Left renal pelvis (tissue), 4 donors: ENCODE measurements around the gene MLXIP. TPM values are rescaled to one million over a fixed set of nuclear protein-coding genes. Genes with fewer than 3 reads are reported as not detected.

ENCODE experiments used
- DNase-seq, 4 donors: peaks; one replicate each; pipeline ENCODE4 v3.0.0-alpha.2; 2013; ENCODE audit warnings: low read depth in 4 of 4, low spot score in 3 of 4
- polyA plus RNA-seq, 4 donors: library from polyadenylated mRNA; unstranded; fragments of 120-200 nt; gene quantifications; one replicate each; pipeline ENCODE4 v1.2.1, GENCODE V29; 2013; ENCODE audit not compliant: insufficient read length in 4 of 4

MLXIP gene
- polyA plus RNA-seq, 4 donors: 29.1 to 46.8 (median 31.9) TPM

DNA sequence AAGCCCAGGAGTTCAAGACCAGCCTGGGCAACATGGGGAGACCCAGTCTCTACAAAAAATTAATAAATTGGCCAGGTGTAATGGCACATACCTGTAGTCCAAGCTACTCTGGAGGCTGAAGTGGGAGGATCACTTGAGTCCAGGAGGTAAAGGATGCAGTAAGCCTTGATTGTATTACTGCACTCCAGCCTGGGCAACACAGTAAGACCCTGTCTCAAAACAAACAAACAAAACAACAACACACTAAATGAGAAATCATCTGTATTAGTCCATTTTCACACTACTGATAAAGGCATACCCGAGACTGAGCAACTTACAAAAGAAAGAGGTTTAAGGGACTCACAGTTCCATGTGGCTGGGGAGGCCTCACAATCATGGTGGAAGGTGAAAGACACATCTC is 4.7 kb upstream of the MLXIP start:
- DNase-seq: no peak

DNA sequence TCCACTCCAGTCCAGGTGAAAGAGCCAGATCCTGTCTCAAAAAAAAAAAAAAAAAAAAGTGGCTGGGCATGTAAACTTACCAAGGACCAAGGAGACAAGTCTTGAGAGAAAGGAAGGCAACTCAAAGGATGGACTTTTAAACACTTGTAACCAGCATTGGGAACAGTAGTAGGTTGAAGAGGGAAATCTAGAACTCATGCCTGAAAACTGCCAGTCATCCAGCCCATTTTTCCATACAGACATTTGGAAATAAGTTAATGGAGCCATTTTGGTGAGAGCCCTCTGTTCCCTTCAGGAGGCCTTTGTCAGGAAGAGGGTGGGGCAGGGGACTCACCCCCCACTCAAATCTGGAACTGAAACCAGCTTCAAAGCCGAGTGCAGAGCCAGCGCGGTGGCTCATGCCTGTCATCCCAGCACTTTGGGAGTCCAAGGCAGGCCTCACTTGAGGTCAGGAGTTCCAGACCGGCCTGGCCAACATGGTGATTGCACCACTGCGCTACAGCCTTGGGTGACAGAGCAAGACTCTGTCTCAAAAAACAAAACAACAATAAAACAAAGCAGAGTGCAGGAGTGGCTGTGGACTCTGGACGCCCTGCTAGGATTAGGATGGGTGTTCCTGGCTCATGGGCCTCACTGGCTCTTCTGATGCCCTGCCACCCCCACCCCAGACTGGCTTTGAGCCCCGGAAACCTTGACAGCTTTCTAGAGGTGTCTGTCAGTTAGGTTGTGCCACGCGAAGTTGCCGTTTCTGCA is 1.6 kb upstream of the MLXIP start:
- no peak for DNase-seq

- DNase-seq: no peak
Observed at GRCh38 chr12:122079033-122079531, 526 bp downstream of the MLXIP start.

DNA sequence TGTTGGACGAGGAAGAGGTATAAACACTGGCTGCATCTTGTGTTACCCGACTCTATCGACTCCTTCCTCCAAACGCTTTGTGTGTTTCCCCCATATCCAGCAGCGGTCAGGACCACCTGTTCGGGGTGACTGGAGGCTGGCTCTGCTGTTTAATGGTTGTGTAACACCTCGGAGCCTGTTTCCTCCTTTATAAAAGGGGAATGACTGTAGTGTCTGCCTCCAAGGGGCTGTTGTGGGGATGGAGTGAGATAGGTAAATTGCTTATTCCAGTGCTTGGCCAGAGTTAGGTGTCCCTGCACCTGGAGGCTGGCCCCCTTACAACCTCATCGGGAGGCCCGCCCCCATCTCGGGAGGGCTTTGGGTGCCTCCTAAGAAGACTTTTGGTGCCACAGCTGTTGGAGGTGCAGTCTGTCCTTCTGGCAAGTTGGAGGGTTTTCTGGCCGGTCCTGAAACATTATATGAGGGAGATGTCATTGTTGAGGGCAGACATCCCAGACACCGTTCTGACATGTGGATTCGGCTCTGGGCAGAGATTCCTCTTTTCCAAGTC is 1.1 kb downstream of the MLXIP start:
- DNase-seq: no peak

DNA sequence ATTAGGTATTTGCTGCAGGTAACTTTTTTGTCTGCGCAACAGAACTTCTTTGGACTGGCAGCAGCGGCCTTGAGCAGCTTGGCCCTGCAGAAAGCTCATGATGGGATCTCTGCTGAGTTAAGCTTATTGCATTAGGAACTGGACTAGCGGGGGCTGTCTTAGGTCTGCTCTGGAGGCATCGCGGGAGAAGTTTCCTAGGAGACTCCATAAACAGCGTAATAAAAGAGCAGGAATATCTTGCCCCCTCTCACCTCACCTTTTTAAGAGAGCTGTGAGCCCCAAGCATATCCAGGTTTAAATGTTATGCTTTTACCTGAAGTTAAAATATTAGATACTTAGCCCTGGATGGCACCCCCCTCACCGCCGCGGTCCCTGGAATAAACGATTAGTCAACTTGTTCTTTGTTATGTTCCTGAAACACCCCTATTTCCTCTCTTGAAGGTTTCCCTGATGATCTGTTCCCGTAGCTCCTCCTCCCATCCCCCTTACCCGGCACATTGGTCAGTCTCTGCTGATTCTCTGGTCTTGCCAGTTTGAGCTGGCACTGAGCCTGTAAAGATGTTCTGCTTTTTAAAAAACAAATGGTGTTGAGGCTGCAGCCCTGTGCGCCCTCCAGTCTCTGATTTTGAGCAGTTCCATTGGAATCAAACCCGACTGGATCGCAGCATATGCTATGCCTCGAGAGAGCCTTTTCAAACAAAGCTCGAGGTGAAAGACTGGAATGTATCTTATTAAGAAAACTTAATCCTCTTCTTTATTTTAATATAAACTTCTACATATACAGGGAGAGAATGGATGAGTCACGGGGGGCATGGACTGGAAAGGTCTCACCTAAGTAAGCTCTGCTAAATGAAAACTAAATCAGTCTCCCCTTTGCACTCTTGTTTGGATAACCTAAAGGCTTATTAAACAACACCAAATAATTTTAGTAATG is 1.9 kb downstream of the MLXIP start:
- DNase-seq: no peak

DNA sequence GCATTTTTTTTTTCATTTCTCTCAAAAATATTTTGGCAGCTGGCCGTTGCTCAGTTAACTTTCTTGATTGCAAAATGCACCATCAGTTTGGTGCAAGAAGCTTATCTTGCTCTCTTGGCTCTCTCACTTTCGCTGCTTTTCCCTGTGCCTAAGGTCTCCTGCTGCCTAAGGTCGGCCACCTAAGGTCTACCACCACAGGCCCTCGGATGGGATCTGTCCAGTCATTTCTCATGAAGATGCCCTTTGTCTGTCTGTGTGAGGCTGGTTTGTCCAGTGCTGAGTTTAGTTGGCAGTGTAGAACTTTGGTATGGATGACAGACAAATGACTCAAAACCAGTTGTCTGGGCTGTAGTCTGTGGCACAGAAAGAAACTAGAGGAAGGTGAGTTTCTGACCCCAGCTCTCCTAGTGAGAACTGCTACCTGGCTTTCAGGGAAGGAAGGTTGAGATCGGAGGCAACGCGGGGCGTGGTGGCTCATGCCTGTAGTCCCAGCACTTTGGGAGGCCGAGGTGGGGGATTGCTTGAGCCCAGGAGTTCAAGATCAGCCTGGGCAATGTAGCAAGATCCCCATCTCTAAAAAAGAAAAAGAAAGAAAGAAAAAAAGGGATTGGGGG is 2.6 kb downstream of the MLXIP start:
- DNase-seq: no peak

DNA sequence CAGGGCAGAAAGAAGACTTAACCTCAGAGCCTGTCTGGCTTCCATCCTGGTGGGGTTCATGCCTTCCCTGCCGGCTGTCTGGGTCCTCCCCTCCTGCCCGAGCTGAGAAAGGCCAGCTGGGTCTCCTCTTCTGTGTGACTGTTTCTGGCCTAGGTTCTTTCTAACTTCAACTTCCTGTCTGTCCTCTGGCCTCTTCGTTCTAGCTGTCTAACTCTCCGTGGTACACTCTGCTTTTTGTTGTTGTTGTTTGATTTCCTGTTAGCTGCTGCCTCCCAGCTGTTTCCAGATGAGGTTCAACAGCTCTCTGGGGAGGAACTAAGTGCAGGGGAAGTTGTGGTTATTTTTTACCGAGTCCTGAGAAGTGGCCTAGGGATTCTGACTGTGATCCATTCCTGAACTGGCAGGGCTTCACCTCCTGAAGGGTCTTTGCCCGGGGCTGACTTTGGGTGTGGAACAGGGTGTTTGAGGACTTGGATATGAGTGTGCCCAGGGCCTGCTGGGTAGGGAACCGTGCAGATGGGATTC is 3.2 kb downstream of the MLXIP start:
- DNase-seq: no peak

DNA sequence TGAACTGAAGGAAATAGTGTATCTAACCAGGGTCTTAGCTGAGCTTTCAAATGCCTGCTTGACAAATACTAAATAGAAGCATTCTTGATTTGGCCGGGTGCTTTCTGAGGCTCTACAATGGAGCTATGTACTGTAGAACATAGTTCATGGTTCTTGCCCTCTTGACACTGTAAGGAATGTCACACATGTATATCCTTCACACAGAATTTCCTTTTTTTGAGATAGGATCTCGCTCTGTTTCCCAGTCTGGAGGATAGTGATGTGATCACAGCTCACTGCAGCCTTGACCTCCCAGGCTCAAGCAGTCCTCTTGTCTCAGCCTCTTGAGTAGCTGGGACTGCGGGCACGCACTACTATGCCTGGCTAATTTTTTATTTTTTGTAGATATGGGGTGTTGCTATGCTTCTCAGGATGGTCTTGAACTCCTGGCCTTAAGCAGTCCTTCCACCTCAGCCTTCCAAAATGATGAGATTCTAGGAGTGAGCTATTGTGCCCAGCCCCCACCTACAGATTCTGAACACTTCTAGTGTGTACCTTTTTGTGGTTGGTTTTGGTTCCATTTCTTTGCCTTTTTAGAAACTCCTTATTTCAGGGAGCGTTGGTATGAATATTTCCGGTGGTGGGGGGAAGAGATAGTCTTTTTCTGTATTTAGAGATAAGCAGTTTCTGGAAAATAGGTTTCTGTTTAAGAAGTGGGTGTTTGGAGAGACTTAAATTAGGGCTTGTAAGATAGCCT is 4.2 kb downstream of the MLXIP start:
- DNase-seq: no peak

GRCh38 chr12:122084857-122085405 is 6.4 kb downstream of the MLXIP start:
- no peak for DNase-seq

DNA sequence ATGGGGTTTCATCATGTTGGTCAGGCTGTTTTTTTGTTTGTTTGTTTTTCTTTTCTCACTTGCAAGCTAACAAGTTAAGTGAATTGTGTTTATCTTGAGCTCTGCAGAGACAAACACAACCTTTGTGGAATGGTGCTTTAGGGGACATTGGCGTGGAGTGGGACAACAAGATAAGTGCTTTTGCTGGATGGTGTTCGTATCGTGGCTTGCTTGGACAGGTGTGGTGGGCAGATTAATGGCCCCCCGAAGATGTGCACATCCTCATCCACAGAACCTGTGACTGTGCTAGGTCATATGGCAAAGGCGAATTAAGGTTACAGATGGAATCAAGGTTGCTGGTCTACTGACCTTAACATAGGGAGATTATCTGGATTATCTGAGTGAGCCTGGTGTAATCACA is 7.0 kb downstream of the MLXIP start:
- DNase-seq: no peak

- DNase-seq: no peak
Observed at GRCh38 chr12:122086116-122086515, 7.6 kb downstream of the MLXIP start.

DNA sequence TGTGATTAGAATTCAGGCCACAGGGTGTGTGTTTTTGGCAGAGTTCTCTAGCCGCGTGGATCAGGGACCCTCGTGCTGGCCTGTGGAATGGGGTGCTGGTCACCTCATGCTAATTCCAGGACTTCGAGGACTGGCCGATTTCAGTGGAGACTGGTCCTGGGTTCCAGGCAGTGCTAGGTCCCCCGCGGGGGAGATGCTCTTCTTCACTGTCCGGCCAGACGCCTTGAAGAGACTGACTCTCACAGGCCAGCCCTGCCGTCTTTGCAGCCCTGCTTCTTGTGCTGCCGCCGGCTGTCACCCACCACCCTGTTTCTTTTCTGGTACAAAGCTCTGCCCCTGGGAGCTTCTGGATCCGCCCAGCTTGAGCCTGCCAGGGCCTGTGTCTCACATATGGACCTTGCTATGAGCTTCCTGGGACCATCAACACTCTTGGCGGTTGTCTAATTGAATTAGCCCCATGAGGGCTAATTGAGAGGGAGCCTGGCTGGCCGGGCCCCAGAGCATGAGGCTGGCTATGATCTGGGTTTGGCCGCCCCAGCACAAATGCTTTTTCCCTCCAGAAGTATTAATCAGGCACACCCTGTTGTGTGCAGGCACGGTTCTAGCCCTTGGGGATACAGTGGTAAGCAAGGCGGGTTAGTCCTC is 8.2 kb downstream of the MLXIP start:
- DNase-seq: no peak

DNA sequence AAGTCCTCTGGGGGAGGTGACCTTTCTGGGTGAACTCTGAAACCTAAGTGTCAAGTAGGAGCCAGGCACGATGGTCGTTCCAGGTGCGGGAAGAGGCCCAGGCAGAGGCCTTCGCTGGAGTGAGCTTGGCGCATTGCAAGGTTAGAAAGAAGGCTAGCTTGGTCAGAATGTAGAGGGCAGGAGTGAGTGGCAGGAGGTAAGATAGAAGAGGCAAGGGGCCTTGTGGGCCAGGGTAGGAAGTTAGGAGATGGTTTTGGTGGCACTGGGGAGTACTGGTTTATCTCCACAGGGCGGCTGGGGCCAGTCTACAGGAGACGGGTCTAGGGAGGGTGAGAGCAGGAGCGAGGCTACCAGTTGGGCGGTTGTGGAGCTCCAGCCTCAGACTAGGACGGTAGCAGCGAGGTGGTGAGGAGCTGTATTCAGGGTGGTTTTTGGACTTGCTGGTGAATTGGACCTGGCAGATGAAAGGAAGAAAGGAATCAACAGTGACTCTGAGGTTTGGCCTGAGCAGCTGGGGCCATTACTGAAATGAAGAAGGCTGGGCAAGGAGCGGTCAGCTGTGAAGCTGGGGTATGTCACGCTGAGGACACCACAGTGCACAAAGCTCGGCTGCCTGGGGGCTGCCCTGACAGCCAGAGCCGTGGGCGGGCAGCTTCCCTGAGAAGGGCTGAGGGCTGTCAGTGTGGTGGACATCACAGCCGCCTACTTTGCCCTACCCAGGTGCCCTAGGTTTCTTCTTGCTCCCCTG is 9.0 kb downstream of the MLXIP start:
- DNase-seq: no peak

GRCh38 chr12:122088179-122088810 is 9.7 kb downstream of the MLXIP start:
- no peak for DNase-seq

- no peak for DNase-seq
Observed at GRCh38 chr12:122089077-122089476, 10.5 kb downstream of the MLXIP start.

GRCh38 chr12:122090759-122091515 is 12.4 kb downstream of the MLXIP start:
- DNase-seq: no peak
